Measurements from ENCODE around the gene EIF4H.

DNA sequence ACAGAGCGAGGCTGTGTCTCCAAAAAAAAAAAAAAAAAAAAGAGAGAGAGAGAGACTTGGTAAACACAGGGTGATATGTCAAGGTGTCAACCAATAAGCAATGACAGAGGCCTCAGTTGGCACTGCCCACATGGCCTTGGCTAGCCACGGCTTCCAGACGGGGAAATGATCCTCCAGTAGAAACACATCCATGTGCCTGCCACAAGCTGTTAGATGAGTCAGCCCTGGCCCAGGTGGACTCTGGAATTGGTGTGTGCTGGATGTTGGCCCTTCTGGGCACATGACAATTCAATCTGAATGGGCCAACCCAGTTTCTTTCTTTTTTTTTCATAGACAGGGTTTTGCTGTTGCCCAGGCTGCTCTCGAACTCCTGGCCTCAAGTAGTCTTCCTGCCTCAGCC, 66.3 kb downstream of the EIF4H start:
- TF ChIP-seq, protein P1, sequence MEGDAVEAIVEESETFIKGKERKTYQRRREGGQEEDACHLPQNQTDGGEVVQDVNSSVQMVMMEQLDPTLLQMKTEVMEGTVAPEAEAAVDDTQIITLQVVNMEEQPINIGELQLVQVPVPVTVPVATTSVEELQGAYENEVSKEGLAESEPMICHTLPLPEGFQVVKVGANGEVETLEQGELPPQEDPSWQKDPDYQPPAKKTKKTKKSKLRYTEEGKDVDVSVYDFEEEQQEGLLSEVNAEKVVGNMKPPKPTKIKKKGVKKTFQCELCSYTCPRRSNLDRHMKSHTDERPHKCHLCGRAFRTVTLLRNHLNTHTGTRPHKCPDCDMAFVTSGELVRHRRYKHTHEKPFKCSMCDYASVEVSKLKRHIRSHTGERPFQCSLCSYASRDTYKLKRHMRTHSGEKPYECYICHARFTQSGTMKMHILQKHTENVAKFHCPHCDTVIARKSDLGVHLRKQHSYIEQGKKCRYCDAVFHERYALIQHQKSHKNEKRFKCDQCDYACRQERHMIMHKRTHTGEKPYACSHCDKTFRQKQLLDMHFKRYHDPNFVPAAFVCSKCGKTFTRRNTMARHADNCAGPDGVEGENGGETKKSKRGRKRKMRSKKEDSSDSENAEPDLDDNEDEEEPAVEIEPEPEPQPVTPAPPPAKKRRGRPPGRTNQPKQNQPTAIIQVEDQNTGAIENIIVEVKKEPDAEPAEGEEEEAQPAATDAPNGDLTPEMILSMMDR (optimal IDR thresholded peaks at IDR 0.05 in 1 of 3, IDR thresholded peaks at IDR 0.05 in 1 of 3, conservative IDR thresholded peaks at IDR 0.05 in 1 of 3; ENCODE audit: extremely low read depth in 1 of 3, insufficient read depth in 2 of 3, low read length in 3 of 3), result no peak
- no peak for TF ChIP-seq EZH2 (IDR thresholded peaks at IDR 0.05; ENCODE audit: low read length)

All from keratinocyte (primary cell).